Measurements from ENCODE around the gene HSD17B11.

DNA sequence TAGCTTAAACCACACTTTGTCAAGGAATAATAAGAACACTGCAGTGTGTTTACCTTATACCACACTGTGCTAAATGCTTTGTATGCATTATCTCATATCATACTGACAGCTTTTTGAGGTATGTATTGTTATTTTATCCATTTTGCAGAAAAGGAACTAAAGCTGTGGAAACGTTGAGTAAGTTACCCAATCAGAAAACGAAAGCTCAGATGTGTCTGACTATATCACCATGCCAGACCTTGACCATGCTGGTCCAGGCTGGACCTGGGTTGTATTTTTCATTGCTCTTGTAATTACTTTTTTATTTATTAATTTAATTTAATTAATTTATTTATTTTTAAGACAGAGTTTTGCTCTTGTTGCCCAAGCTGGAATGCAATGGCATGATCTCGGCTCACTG, 2.1 kb downstream of the HSD17B11 start:
- TF ChIP-seq, protein P1, sequence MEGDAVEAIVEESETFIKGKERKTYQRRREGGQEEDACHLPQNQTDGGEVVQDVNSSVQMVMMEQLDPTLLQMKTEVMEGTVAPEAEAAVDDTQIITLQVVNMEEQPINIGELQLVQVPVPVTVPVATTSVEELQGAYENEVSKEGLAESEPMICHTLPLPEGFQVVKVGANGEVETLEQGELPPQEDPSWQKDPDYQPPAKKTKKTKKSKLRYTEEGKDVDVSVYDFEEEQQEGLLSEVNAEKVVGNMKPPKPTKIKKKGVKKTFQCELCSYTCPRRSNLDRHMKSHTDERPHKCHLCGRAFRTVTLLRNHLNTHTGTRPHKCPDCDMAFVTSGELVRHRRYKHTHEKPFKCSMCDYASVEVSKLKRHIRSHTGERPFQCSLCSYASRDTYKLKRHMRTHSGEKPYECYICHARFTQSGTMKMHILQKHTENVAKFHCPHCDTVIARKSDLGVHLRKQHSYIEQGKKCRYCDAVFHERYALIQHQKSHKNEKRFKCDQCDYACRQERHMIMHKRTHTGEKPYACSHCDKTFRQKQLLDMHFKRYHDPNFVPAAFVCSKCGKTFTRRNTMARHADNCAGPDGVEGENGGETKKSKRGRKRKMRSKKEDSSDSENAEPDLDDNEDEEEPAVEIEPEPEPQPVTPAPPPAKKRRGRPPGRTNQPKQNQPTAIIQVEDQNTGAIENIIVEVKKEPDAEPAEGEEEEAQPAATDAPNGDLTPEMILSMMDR (conservative IDR thresholded peaks at IDR 0.05 in 1 of 2, IDR thresholded peaks at IDR 0.05 in 1 of 2; ENCODE audit: extremely low read depth in 1 of 2, insufficient read depth in 1 of 2, low read depth in 1 of 2, low read length in 2 of 2): no peak
- TF ChIP-seq EZH2 (IDR thresholded peaks at IDR 0.05; ENCODE audit: borderline replicate concordance, low read length): no peak
